Mesendoderm (in vitro differentiated cells): ENCODE results near the gene SLC47A2.

Experiments
- DNase-seq: peaks from one replicate; pipeline ENCODE4 v3.0.0; 2013
- H2AK5ac ChIP-seq: 2 replicates; pipeline ENCODE4 v1.6.1; 2013; ENCODE audit warnings: low read length, inconsistent platforms
- H2BK120ac ChIP-seq: 2 replicates; pipeline ENCODE4 v1.6.1; 2013; ENCODE audit warnings: low read depth, mild to moderate bottlenecking, low read length, moderate library complexity, mixed read lengths
- H2BK15ac ChIP-seq: replicated peaks from 2 replicates; pipeline ENCODE4 v1.6.1; 2013; ENCODE audit warnings: low read depth, mild to moderate bottlenecking, moderate library complexity
- H2BK5ac ChIP-seq: 2 replicates; pipeline ENCODE4 v1.6.1; 2013; ENCODE audit warnings: low read length, inconsistent platforms
- H3K18ac ChIP-seq: 2 replicates; pipeline ENCODE4 v1.6.1; 2013; ENCODE audit warnings: mild to moderate bottlenecking, low read length, mixed read lengths
- H3K23ac ChIP-seq: one replicate; pipeline ENCODE4 v1.6.1; 2013; ENCODE audit warnings: low read length
- H3K27ac ChIP-seq: 2 replicates; pipeline ENCODE4 v1.5.1; 2013; ENCODE audit warnings: low read depth, mild to moderate bottlenecking, inconsistent platforms, low read length, moderate library complexity
- H3K27me3 ChIP-seq: 2 replicates; pipeline ENCODE4 v1.6.1; 2013; ENCODE audit warnings: low read length, control low read depth, mild to moderate bottlenecking, inconsistent platforms; ENCODE audit not compliant: insufficient read depth, poor library complexity
- H3K36me3 ChIP-seq: 2 replicates; pipeline ENCODE4 v1.6.1; 2013; ENCODE audit warnings: low read length, inconsistent platforms; ENCODE audit not compliant: control insufficient read depth, insufficient read depth
- H3K4ac ChIP-seq: one replicate; pipeline ENCODE4 v1.6.1; 2013; ENCODE audit warnings: low read depth, mild to moderate bottlenecking, low read length, moderate library complexity
- H3K4me1 ChIP-seq: 2 replicates; pipeline ENCODE4 v1.6.1; 2013; ENCODE audit warnings: low read depth, low read length, inconsistent platforms; ENCODE audit not compliant: control insufficient read depth
- H3K4me2 ChIP-seq: 2 replicates; pipeline ENCODE4 v1.6.1; 2013; ENCODE audit warnings: low read length
- H3K4me3 ChIP-seq: 2 replicates; pipeline ENCODE4 v1.5.1; 2013; ENCODE audit warnings: mild to moderate bottlenecking, low read length
- H3K56ac ChIP-seq: one replicate; pipeline ENCODE4 v1.6.1; 2013; ENCODE audit warnings: low read length
- H3K79me1 ChIP-seq: 2 replicates; pipeline ENCODE4 v1.6.1; 2013; ENCODE audit warnings: low read length, inconsistent platforms
- H3K79me2 ChIP-seq: 2 replicates; pipeline ENCODE4 v1.6.1; 2013; ENCODE audit warnings: mild to moderate bottlenecking, low read length; ENCODE audit not compliant: control insufficient read depth, insufficient read depth
- H3K9ac ChIP-seq: 2 replicates; pipeline ENCODE4 v1.6.1; 2013; ENCODE audit warnings: low read length, inconsistent platforms
- H4K5ac ChIP-seq: one replicate; pipeline ENCODE4 v1.6.1; 2013; ENCODE audit warnings: low read length
- H4K8ac ChIP-seq: one replicate; pipeline ENCODE4 v1.6.1; 2013; ENCODE audit warnings: low read depth, mild to moderate bottlenecking, control low read depth, low read length, moderate library complexity
- WGBS: extraction: QIAGEN DNeasy Blood & Tissue Kit; methylation state at CpG from one replicate; pipeline ENCODE4 v1.1.7; 2013; ENCODE audit warnings: low lambda C conversion rate, missing lambda C conversion rate; ENCODE audit not compliant: insufficient coverage; ENCODE audit errors: extremely low coverage; 5-methylcytosine and 5-hydroxymethylcytosine counted together

SLC47A2 gene

GRCh38 chr17:19755392-19755791 lies 39.0 kb upstream of the SLC47A2 start:
- no peak overlapping the region for H3K4me2 ChIP-seq
- H3K79me2 ChIP-seq: no peaks in the 10 kb centered on the region
- no peak overlapping the region for H4K8ac ChIP-seq
- H3K79me1 ChIP-seq: no peaks in the 10 kb centered on the region
- no peak overlapping the region for H3K27ac ChIP-seq
- no peaks in the 10 kb centered on the region for H3K36me3 ChIP-seq
- WGBS: no CpG with 5 or more reads among the region's 6 CpGs
- no peak overlapping the region for H2AK5ac ChIP-seq
- H3K4me1 ChIP-seq: peaks cover 3% of the 10 kb centered on the region
- H3K56ac ChIP-seq: no peak overlapping the region
- H3K4ac ChIP-seq: no peak overlapping the region
- no peak overlapping the region for H4K5ac ChIP-seq
- no peak overlapping the region for H3K9ac ChIP-seq
- H3K27me3 ChIP-seq: no peaks in the 10 kb centered on the region
- no peak overlapping the region for H3K23ac ChIP-seq
- H2BK5ac ChIP-seq: no peak overlapping the region
- H3K4me3 ChIP-seq: no peak overlapping the region
- no peak overlapping the region for H2BK15ac ChIP-seq
- no peak for DNase-seq
- no peak overlapping the region for H3K18ac ChIP-seq
- no peak overlapping the region for H2BK120ac ChIP-seq

GRCh38 chr17:19753661-19754463 lies 37.5 kb upstream of the SLC47A2 start:
- H3K27ac ChIP-seq: no peak overlapping the region
- H2AK5ac ChIP-seq: no peak overlapping the region
- H3K23ac ChIP-seq: no peak overlapping the region
- no peak overlapping the region for H3K4me3 ChIP-seq
- H2BK5ac ChIP-seq: no peak overlapping the region
- H3K79me2 ChIP-seq: no peaks in the 10 kb centered on the region
- no CpG with 5 or more reads among the region's 12 CpGs for WGBS
- no peak overlapping the region for H3K9ac ChIP-seq
- no peak overlapping the region for H4K8ac ChIP-seq
- H4K5ac ChIP-seq: no peak overlapping the region
- no peak overlapping the region for H3K4me2 ChIP-seq
- H2BK15ac ChIP-seq: no peak overlapping the region
- no peak overlapping the region for H3K56ac ChIP-seq
- no peak overlapping the region for H3K4ac ChIP-seq
- no peak for DNase-seq
- no peaks in the 10 kb centered on the region for H3K27me3 ChIP-seq
- no peaks in the 10 kb centered on the region for H3K79me1 ChIP-seq
- H2BK120ac ChIP-seq: no peak overlapping the region
- H3K36me3 ChIP-seq: no peaks in the 10 kb centered on the region
- H3K4me1 ChIP-seq: peaks cover 3% of the 10 kb centered on the region
- H3K18ac ChIP-seq: no peak overlapping the region

GRCh38 chr17:19753051-19753509 lies 36.7 kb upstream of the SLC47A2 start:
- no peak overlapping the region for H3K4me2 ChIP-seq
- H2BK5ac ChIP-seq: no peak overlapping the region
- H3K36me3 ChIP-seq: no peaks in the 10 kb centered on the region
- no peak overlapping the region for H2AK5ac ChIP-seq
- H3K4me3 ChIP-seq: no peak overlapping the region
- H2BK15ac ChIP-seq: no peak overlapping the region
- H4K5ac ChIP-seq: no peak overlapping the region
- no peaks in the 10 kb centered on the region for H3K27me3 ChIP-seq
- H4K8ac ChIP-seq: no peak overlapping the region
- H3K4me1 ChIP-seq: peaks cover 3% of the 10 kb centered on the region
- no peak overlapping the region for H3K27ac ChIP-seq
- no peak overlapping the region for H3K4ac ChIP-seq
- no peak overlapping the region for H3K9ac ChIP-seq
- no peaks in the 10 kb centered on the region for H3K79me2 ChIP-seq
- peak; percentile 61 for DNase-seq
- no CpG with 5 or more reads among the region's 12 CpGs for WGBS
- H3K23ac ChIP-seq: no peak overlapping the region
- no peaks in the 10 kb centered on the region for H3K79me1 ChIP-seq
- H3K56ac ChIP-seq: peak overlapping the region; percentile 4
- no peak overlapping the region for H3K18ac ChIP-seq
- H2BK120ac ChIP-seq: no peak overlapping the region

GRCh38 chr17:19752216-19753050 lies 36.0 kb upstream of the SLC47A2 start:
- peaks cover 3% of the 10 kb centered on the region for H3K4me1 ChIP-seq
- no CpG with 5 or more reads among the region's 15 CpGs for WGBS
- H3K4ac ChIP-seq: no peak overlapping the region

GRCh38 chr17:19750835-19751234 lies 34.5 kb upstream of the SLC47A2 start:
- Histone ChIP-seq H3K79me1 (no peaks in the 10 kb centered on the region), H3K4me1 (peaks cover under 1% of the 10 kb centered on the region), H3K23ac (no peak overlapping the region), H3K27ac (no peak overlapping the region), H2AK5ac (no peak overlapping the region), H3K4ac (no peak overlapping the region), H2BK5ac (no peak overlapping the region), H4K5ac (no peak overlapping the region), H3K56ac (no peak overlapping the region), H3K9ac (no peak overlapping the region), H3K36me3 (no peaks in the 10 kb centered on the region), H3K4me3 (no peak overlapping the region), H4K8ac (no peak overlapping the region), H2BK120ac (no peak overlapping the region), H3K27me3 (no peaks in the 10 kb centered on the region), H3K18ac (no peak overlapping the region), H3K4me2 (no peak overlapping the region), H2BK15ac (no peak overlapping the region), H3K79me2 (no peaks in the 10 kb centered on the region)
- no peak for DNase-seq
- WGBS: no CpG with 5 or more reads among the region's 3 CpGs

More at GRCh38 chr17:19752216-19753050, 36.0 kb upstream of the SLC47A2 start:
- peak overlapping the region; percentile 4 for H3K56ac ChIP-seq
- no peak overlapping the region for H2BK15ac ChIP-seq
- no peak overlapping the region for H3K23ac ChIP-seq
- no peak overlapping the region for H4K8ac ChIP-seq
- no peaks in the 10 kb centered on the region for H3K79me2 ChIP-seq
- no peak for DNase-seq
- no peak overlapping the region for H3K4me2 ChIP-seq
- H2AK5ac ChIP-seq: no peak overlapping the region
- H3K4me3 ChIP-seq: no peak overlapping the region
- H2BK120ac ChIP-seq: no peak overlapping the region
- H3K36me3 ChIP-seq: no peaks in the 10 kb centered on the region
- no peak overlapping the region for H4K5ac ChIP-seq
- H2BK5ac ChIP-seq: no peak overlapping the region
- H3K9ac ChIP-seq: no peak overlapping the region
- no peak overlapping the region for H3K18ac ChIP-seq
- H3K27me3 ChIP-seq: no peaks in the 10 kb centered on the region
- no peak overlapping the region for H3K27ac ChIP-seq
- H3K79me1 ChIP-seq: no peaks in the 10 kb centered on the region
